Naive thymus-derived CD4-positive, alpha-beta T cell (primary cell): ENCODE measurements around the gene SMYD3. TPM values are rescaled to one million over a fixed set of nuclear protein-coding genes. Genes with fewer than 3 reads are reported as not detected.

Experiments
- ATAC-seq: fragments of 150-1000 bp; cut with Tn5 transposase; 2 replicates; pipeline ENCODE4 v1.10.0; 2021; ENCODE audit warnings: mild to moderate bottlenecking, moderate library complexity
- CTCF ChIA-PET: fragments of 350-600 bp; sonication (Branson Sonifier 250); formaldehyde crosslinking; loops from one replicate; lab custom pipeline; 2021; ENCODE audit warnings: antibody characterized with exemption; lab: Charles Lee
- POLR2A ChIA-PET: fragments of 350-600 bp; sonication (Branson Sonifier 250); formaldehyde crosslinking; loops from one replicate; lab custom pipeline; 2021; ENCODE audit warnings: antibody characterized with exemption, inconsistent platforms; lab: Charles Lee
- DNase-seq, 9 donors: peaks; one replicate each; pipeline versions ENCODE4 v3.0.0 to v3.0.0-alpha.2; 2020 to 2022; ENCODE audit warnings: mixed read lengths in 1 of 9
- H3K27ac ChIP-seq: one replicate; pipeline ENCODE4 v1.7.0; 2013; ENCODE audit warnings: mild to moderate bottlenecking, low read depth, low read length, moderate library complexity
- H3K27me3 ChIP-seq, 2 donors: one replicate each; pipeline ENCODE4 v1.7.0; 2013; ENCODE audit warnings: low read length in 2 of 2, mild to moderate bottlenecking in 2 of 2, moderate library complexity in 2 of 2; ENCODE audit not compliant: control insufficient read depth in 2 of 2, insufficient read depth in 2 of 2
- H3K36me3 ChIP-seq, 3 experiments: 1 replicate in 2 of 3; 2 replicates in 1 of 3; pipeline ENCODE4 v1.7.0; 2013; ENCODE audit warnings: low read length in 3 of 3, mild to moderate bottlenecking in 3 of 3, moderate library complexity in 1 of 3; ENCODE audit not compliant: insufficient read depth in 3 of 3, control insufficient read depth in 2 of 3
- H3K4me1 ChIP-seq, 2 donors: one replicate each; pipeline ENCODE4 v1.7.0; 2013; ENCODE audit warnings: low read length in 2 of 2, mild to moderate bottlenecking in 2 of 2, moderate library complexity in 1 of 2; ENCODE audit not compliant: control insufficient read depth in 2 of 2, insufficient read depth in 2 of 2
- H3K4me3 ChIP-seq: 2 replicates; pipeline ENCODE4 v1.7.0; 2013; ENCODE audit warnings: mild to moderate bottlenecking, low read length
- H3K9me3 ChIP-seq, 3 experiments: 1 replicate in 2 of 3; 2 replicates in 1 of 3; pipeline ENCODE4 v1.7.0; 2013; ENCODE audit warnings: low read length in 3 of 3; ENCODE audit not compliant: control insufficient read depth in 2 of 3
- H3K27ac Mint-ChIP-seq, 9 donors: one replicate each; pipeline ENCODE4 v1.8.0; 2020 to 2022; ENCODE audit warnings: mixed read lengths in 9 of 9, mild to moderate bottlenecking in 8 of 9, moderate library complexity in 5 of 9, inconsistent platforms in 2 of 9
- H3K27me3 Mint-ChIP-seq, 5 donors: one replicate each; pipeline ENCODE4 v1.8.0; 2021 to 2022; ENCODE audit warnings: mixed read lengths in 5 of 5, mild to moderate bottlenecking in 1 of 5
- H3K36me3 Mint-ChIP-seq, 5 donors: one replicate each; pipeline ENCODE4 v1.8.0; 2020 to 2022; ENCODE audit warnings: mixed read lengths in 5 of 5, mild to moderate bottlenecking in 3 of 5, inconsistent platforms in 1 of 5
- H3K4me1 Mint-ChIP-seq, 7 donors: one replicate each; pipeline ENCODE4 v1.8.0; 2020 to 2022; ENCODE audit warnings: mixed read lengths in 7 of 7, mild to moderate bottlenecking in 3 of 7, inconsistent platforms in 1 of 7
- H3K4me3 Mint-ChIP-seq, 10 donors: one replicate each; pipeline ENCODE4 v1.8.0; 2020 to 2022; ENCODE audit warnings: mild to moderate bottlenecking in 10 of 10, mixed read lengths in 10 of 10, moderate library complexity in 6 of 10, inconsistent platforms in 2 of 10
- H3K9me3 Mint-ChIP-seq, 11 donors: one replicate each; pipeline ENCODE4 v1.8.0; 2020 to 2022; ENCODE audit warnings: mixed read lengths in 11 of 11, mild to moderate bottlenecking in 4 of 11, inconsistent platforms in 1 of 11, moderate library complexity in 1 of 11
- intact Hi-C, 2 donors: fragments of 100-400 bp; cut with micrococcal nuclease; formaldehyde crosslinking; loops; one replicate each; pipeline ENCODE4 v1.15.1; 2023
- polyA plus RNA-seq, 2 donors: library from polyadenylated mRNA; unstranded; fragments of 300-500 nt; fragmentation: Illumina TruSeq; gene quantifications; one replicate each; pipeline ENCODE4 v1.2.3, GENCODE V29; 2021
- total RNA-seq, 6 experiments: library from RNA in 5 of 6; stranded (reverse) in 5 of 6; gene quantifications; 1 replicate in 5 of 6; 2 replicates in 1 of 6; pipeline ENCODE4 v1.2.3 and lab custom pipeline; 2021 to 2026

Gene SMYD3
- total and polyA plus RNA-seq, 7 experiments from 2014 or later = 19.5 to 28.6 (median 24.4) TPM

DNA sequence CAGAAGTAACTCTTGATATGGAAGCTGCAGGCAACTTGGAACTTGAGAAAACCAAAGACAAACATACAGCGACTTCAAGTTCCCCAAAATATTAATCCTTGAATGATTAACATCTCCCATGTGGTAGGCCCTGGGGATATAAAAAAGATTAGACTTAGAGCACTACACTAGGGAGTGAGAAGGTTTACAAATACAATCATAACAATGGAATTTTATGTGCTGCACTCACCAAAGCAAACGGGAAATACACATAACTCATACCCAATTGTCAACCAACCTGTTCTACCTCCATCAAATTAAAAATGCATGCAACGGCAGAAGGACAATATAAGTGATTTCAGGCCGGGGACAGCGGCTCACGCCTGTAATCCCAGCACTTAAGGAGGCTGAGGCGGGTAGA, 3.7 kb downstream of the SMYD3 start:
- Mint-ChIP-seq H3K4me1 (peaks cover 27 to 50% (median 30%) of the 10 kb centered on the region in 7 donors), H3K4me3 (no peak overlapping the region), H3K36me3 (peaks cover 0 to 12% (median 0%) of the 10 kb centered on the region in 5 donors), H3K27me3 (no peaks in the 10 kb centered on the region), H3K9me3 (no peaks in the 10 kb centered on the region), H3K27ac (peak overlapping the region in 1 of 9 donors; percentile 5)
- ChIA-PET POLR2A (no interaction called here), CTCF (no interaction called here)
- no peaks in the 10 kb centered on the region for H3K27me3 ChIP-seq
- DNase-seq (no peak), ATAC-seq (no peak)
- intact Hi-C loops = loop anchor here (10.0 kb wide), 3 partner anchors 601 to 1849 kb away; partner anchors contain the start of genes DESI2 (in 1 of the 2), NLRP3 (in 1 of the 2) and ZNF669 (in 1 of the 2)
- H3K4me1 ChIP-seq = peaks cover 4 to 6% of the 10 kb centered on the region in 2 donors
- H3K4me3 ChIP-seq = no peak overlapping the region
- no peaks in the 10 kb centered on the region for H3K36me3 ChIP-seq
- H3K27ac ChIP-seq = no peak overlapping the region
- H3K9me3 ChIP-seq = no peaks in the 10 kb centered on the region

DNA sequence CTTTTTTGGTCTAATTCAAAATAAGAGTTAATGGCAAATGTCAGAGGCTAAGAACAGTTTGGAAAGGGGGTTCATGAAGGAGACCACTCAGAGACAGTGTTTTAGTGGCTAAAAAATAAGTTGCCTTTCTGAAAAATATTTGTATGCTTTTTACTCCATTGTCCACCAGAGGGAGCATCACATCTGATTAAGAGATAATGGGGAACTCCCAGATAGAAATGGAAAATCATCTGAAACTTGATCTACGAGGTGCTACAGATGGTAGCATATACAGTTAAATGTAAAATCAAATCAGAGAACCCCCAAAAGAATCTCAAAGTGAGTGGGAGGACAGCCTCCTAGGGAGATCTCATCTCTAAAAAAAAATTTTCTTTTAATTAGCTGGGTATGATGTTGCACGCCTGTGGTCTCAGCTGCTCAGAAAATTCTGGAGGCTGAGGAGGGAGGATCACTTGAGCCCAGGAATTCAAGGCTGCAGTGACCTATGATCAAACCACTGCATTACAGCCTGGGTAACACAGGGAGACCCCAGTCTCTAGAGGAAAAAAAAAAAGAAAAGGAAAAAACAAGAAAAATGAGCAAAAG, 9.7 kb downstream of the SMYD3 start:
- Histone ChIP-seq H3K9me3 (no peaks in the 10 kb centered on the region), H3K4me3 (no peak overlapping the region), H3K27me3 (no peaks in the 10 kb centered on the region), H3K27ac (no peak overlapping the region), H3K4me1 (peaks cover 0 to 4% of the 10 kb centered on the region in 2 donors), H3K36me3 (no peaks in the 10 kb centered on the region)
- CTCF ChIA-PET = interaction anchor here (0.6 to 1.2 kb wide), 11 partner anchors 8 to 988 kb away, joined by 3 to 9 read pairs (median 4); partner anchors contain the start of gene SMYD3
- ATAC-seq (peak; percentile 86), DNase-seq (peak in 7 of 9 donors; percentile 46 to 74 (median 65))
- Mint-ChIP-seq H3K4me3 (no peak overlapping the region), H3K4me1 (peaks cover 7 to 25% (median 21%) of the 10 kb centered on the region in 7 donors), H3K36me3 (peaks cover 0 to 4% (median 0%) of the 10 kb centered on the region in 5 donors), H3K27me3 (no peaks in the 10 kb centered on the region), H3K27ac (peak overlapping the region in 4 of 9 donors; percentile 33 to 74 (median 49)), H3K9me3 (no peaks in the 10 kb centered on the region)
- POLR2A ChIA-PET = interaction anchor here (0.6 to 0.9 kb wide), 4 partner anchors 9 to 341 kb away, joined by 3 to 5 read pairs (median 4); partner anchors contain the start of gene SMYD3
- intact Hi-C loops = loop anchor here (1.0 to 10.0 kb wide), 9 partner anchors 10 to 1633 kb away; partner anchors contain the start of genes SMYD3 (in 2 of the 2) and HNRNPU (in 1 of the 2)

DNA sequence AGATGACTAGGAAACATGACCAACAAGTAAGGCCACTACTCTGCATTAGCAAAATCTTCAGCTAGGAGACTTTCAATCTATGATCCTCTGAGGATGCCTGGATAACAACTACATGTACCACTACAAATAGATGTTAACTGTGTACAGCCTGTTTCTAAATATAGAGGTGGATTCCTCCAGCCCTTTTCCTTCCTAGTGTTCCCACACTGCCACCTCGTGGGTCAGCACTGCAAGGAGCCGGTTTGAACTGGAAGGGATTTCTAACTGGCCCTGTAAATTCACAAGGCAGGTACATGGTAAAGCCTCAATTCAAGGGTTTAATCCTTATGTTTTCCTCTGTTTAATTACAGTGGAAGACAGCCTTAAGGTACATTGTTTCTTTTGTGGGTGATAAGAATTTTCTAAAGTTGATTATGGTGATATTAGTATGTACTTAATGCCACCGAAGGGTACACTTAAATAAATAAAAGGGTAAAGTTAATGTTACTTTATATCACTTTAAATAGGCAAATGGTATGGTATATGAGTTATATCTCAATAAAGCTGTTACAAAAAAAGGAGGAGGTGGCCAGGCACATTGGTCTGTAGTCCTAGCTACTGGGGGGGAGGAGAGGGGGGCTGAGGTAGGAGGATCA, 14.4 kb downstream of the SMYD3 start:
- Histone ChIP-seq H3K36me3 (no peaks in the 10 kb centered on the region), H3K4me1 (peaks cover 0 to 4% of the 10 kb centered on the region in 2 donors), H3K27ac (no peak overlapping the region), H3K9me3 (no peaks in the 10 kb centered on the region), H3K4me3 (no peak overlapping the region), H3K27me3 (no peaks in the 10 kb centered on the region)
- H3K36me3 Mint-ChIP-seq = peaks cover 0 to 15% (median 0%) of the 10 kb centered on the region in 5 donors
- H3K27me3 Mint-ChIP-seq = no peaks in the 10 kb centered on the region
- ChIA-PET CTCF (interaction anchor here (0.5 to 1.4 kb wide), 10 partner anchors 13 to 1339 kb away, joined by 3 to 9 read pairs (median 4); no protein-coding TSS in a partner anchor), POLR2A (interaction anchor here (0.5 kb wide), 1 partner anchor 1213 kb away, joined by 3 read pairs; no protein-coding TSS in a partner anchor)
- H3K27ac Mint-ChIP-seq = no peak overlapping the region
- H3K4me3 Mint-ChIP-seq = no peak overlapping the region
- no peaks in the 10 kb centered on the region for H3K9me3 Mint-ChIP-seq
- ATAC-seq (peak; percentile 50), DNase-seq (peak in 5 of 9 donors; percentile 12 to 49 (median 16))
- peaks cover 2 to 13% (median 9%) of the 10 kb centered on the region in 7 donors for H3K4me1 Mint-ChIP-seq
- intact Hi-C loops = loop anchor here (1.0 to 10.0 kb wide), 3 partner anchors 375 to 1628 kb away; partner anchors contain the start of gene HNRNPU (in 1 of the 2)

DNA sequence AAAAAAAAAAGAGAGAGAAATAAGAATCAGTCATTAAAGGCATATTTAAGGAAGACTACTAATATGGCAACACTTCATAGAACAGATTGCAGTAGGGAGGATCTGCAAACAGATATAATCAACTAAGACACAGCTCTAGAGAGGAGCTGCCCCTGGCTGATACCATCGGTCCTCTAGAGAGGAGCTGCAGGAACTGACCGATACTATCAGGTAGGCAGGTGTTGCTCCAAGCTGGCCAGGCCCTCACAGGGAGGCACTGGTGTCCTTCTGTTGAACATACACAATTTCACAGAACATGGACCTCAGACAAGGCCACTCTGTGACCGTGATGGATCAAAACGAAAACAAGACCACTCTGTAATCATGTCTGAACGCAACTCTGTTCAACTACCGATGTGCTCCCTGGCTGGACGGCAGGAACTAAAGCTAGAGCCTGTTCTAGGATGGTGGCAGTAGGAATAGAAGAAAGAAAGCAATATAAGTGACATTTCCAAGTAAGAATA, 15.5 kb downstream of the SMYD3 start:
- no peak overlapping the region for H3K27ac Mint-ChIP-seq
- POLR2A ChIA-PET = interaction anchor here (0.6 kb wide), 1 partner anchor 414 kb away, joined by 4 read pairs; no protein-coding TSS in a partner anchor

DNA sequence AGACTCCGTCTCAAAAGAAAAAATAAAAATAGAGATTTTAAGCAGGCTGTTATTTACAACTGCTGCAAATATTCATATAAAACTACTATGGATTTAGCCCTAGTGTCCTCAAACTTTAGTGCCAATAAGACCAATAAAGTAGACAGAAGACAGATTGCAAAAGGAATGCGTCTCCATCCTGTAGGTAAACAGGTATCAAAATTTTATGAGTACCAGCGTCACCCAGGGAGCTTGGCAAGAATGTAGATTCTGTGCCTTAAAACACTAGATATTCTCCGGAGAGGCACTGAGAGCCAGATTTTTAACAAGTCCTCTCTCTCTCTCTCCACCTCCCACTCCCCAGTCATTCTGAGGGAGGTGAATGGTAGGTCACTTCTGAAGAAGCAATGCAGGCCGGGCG, 18.4 kb downstream of the SMYD3 start:
- no peak for ATAC-seq
- H3K4me3 ChIP-seq = no peak overlapping the region
- H3K9me3 Mint-ChIP-seq = no peaks in the 10 kb centered on the region
- H3K4me1 ChIP-seq = no peaks in the 10 kb centered on the region
- DNase-seq = no peak
- ChIA-PET CTCF (no interaction called here), POLR2A (no interaction called here)
- H3K27me3 ChIP-seq = no peaks in the 10 kb centered on the region
- intact Hi-C loops = no loop called here
- peaks cover 4 to 21% (median 12%) of the 10 kb centered on the region in 7 donors for H3K4me1 Mint-ChIP-seq
- H3K9me3 ChIP-seq = no peaks in the 10 kb centered on the region
- H3K27ac Mint-ChIP-seq = no peak overlapping the region
- no peaks in the 10 kb centered on the region for H3K27me3 Mint-ChIP-seq
- peaks cover 0 to 16% (median 0%) of the 10 kb centered on the region in 5 donors for H3K36me3 Mint-ChIP-seq
- H3K27ac ChIP-seq = no peak overlapping the region
- H3K36me3 ChIP-seq = no peaks in the 10 kb centered on the region
- no peak overlapping the region for H3K4me3 Mint-ChIP-seq

More for the DNA sequence above, 15.5 kb downstream of the SMYD3 start:
- CTCF ChIA-PET = interaction anchor here (0.6 to 1.4 kb wide), 4 partner anchors 12 to 1338 kb away, joined by 3 to 9 read pairs (median 6); no protein-coding TSS in a partner anchor
- peaks cover 0 to 16% (median 0%) of the 10 kb centered on the region in 5 donors for H3K36me3 Mint-ChIP-seq
- H3K4me1 ChIP-seq = no peaks in the 10 kb centered on the region
- H3K9me3 ChIP-seq = no peaks in the 10 kb centered on the region
- no peaks in the 10 kb centered on the region for H3K36me3 ChIP-seq
- H3K9me3 Mint-ChIP-seq = no peaks in the 10 kb centered on the region
- H3K27ac ChIP-seq = no peak overlapping the region
- no peak overlapping the region for H3K4me3 Mint-ChIP-seq
- H3K27me3 Mint-ChIP-seq = no peaks in the 10 kb centered on the region
- peaks cover 4 to 11% (median 7%) of the 10 kb centered on the region in 7 donors for H3K4me1 Mint-ChIP-seq
- intact Hi-C loops = loop anchor here (1.0 to 10.0 kb wide), 3 partner anchors 374 to 1627 kb away; partner anchors contain the start of gene HNRNPU (in 1 of the 2)
- ATAC-seq = no peak
- DNase-seq = no peak
- H3K27me3 ChIP-seq = no peaks in the 10 kb centered on the region
- H3K4me3 ChIP-seq = no peak overlapping the region

DNA sequence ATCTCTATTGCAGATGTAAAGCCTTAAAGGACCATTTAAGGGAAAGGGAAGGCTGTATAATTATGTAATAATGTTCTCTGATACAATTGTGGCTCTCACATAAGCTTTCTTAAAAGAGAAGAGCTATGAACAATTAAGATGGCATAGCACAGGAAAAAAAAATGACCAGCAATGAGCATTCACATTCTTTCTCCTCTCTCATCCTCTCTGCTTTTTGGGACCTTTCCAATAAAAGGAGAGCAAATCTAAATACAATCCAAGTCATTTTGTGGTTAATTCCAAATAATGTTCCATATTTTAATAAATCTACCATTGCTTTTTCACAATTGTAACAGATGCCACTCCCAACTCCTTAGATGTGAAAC, 23.5 kb downstream of the SMYD3 start:
- Mint-ChIP-seq H3K9me3 (no peaks in the 10 kb centered on the region), H3K36me3 (peaks cover 0 to 16% (median 2%) of the 10 kb centered on the region in 5 donors), H3K27me3 (no peaks in the 10 kb centered on the region), H3K27ac (peak overlapping the region in 1 of 9 donors; percentile 14), H3K4me1 (peaks cover 16 to 42% (median 27%) of the 10 kb centered on the region in 7 donors), H3K4me3 (peak overlapping the region in 5 of 10 donors; percentile 5 to 52 (median 22))
- H3K27ac ChIP-seq = no peak overlapping the region
- ChIA-PET POLR2A (no interaction called here), CTCF (no interaction called here)
- H3K27me3 ChIP-seq = no peaks in the 10 kb centered on the region
- DNase-seq (no peak), ATAC-seq (no peak)
- no peaks in the 10 kb centered on the region for H3K36me3 ChIP-seq
- H3K9me3 ChIP-seq = no peaks in the 10 kb centered on the region
- intact Hi-C loops = no loop called here
- peaks cover 0 to 5% of the 10 kb centered on the region in 2 donors for H3K4me1 ChIP-seq
- H3K4me3 ChIP-seq = no peak overlapping the region
